NCI-H2107 treated with DMSO at 0.1 percent for 48 hours (cell line): Measurements from ENCODE around the gene TEDC1.
A peak's percentile ranks its signal among the peaks of the same experiment; 100 is the strongest.

Experiments
- DNase-seq: peaks from one replicate; lab custom pipeline; 2025; ENCODE audit not compliant: unreplicated experiment; lab: John Stamatoyannopoulos, UW

TEDC1 gene

GRCh38 chr14:105484069-105484996 is 6.7 kb upstream of the TEDC1 start:
- DNase-seq: no peak

DNA sequence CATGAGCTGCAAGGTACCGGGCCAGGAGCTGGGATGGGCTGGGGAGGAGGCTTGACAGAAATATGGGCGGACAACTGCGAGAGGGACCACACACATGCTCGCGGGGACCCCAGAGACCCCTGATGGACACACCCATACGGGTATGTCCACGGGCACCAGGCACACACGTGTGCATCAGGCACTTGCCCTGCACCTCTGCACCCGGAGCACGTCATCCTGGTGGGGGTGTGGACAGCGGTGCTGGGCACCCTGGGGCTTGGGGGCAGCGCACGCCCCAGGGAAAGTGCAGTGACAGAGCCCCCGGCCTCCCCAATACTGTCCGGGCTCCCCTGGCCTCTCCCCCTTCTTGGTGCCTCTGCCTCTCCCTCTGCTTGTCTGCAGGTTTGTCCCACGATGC is 6.1 kb upstream of the TEDC1 start:
- no peak for DNase-seq

DNA sequence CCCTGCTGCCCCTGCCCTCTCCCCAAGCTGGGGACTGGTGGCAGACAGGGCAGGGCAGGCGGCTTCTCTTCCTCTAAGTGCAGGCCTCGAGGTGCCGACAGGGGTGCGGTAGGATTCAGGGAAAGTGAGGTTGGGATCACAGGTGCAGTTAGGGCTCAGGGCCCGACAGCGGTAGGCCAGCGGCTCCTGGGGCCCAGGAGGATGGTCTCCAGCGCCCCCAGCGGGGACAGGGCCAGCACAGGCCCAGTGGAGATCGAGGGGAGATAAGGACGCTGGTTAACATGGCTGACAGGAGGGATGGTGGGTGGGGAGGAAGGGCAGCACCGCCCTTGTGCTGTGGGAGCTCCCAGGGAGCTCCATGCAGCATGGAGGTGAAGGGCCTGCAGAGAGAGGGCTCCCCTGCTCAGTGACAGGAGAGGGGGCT is 5.3 kb upstream of the TEDC1 start:
- DNase-seq: peak; percentile 49

GRCh38 chr14:105486163-105486973 is 4.7 kb upstream of the TEDC1 start, which contains the start of gene CRIP1:
Gene CRIP1 (plus strand): TSS chr14:105486886. CDS start chr14:105487260, 374 bp downstream.
- no peak for DNase-seq

DNA sequence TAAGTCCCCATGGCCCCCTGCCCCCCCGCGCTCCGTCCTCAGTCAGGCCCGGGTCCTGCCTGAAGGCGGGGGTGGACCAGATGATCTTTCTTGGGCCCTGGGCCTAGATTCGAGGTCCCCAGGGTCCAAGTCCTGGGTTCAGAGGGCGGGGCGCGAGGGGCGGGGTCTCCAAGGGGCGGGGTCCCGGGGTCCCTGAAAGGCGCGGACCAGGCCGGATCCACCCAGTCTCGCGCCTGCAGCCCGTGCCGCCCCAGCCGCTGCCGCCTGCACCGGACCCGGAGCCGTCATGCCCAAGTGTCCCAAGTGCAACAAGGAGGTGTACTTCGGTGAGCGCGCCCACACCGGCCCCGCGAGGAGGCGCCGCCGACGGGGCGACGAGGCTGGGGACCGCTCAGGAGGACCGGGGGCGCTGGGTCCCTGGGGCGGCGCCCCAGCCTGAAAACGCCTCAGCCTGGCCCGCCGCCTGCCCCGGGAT is 4.0 kb upstream of the TEDC1 start:
- DNase-seq: no peak

DNA sequence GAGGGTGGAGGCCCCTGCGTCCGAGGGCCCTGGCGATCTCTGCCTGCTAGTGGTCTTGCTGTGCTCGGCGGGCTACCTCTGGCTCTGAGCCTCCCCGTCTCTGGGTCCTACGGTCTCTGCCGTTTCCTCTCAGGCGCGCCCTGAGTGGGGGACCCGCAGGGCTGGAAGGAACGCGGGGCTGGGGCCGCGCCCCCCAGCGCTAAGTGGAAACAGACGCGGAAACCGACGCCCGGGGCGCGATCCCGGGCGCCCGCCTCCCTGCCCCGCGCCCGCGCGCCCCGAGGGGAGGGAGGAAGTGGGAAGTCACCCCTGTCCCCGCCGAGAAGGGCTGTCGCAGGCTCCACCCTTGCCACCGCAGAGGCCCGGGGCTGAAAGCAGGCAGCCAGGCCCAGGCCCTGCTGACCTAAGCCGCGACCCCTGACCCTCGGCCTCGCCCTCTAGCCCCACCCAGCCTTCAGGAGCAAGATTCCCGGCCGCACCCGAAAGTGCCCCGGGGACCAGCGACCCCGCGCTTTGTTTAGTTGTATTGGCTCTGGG is 3.5 kb upstream of the TEDC1 start:
- DNase-seq: no peak

GRCh38 chr14:105487986-105488777 is 2.9 kb upstream of the TEDC1 start:
- no peak for DNase-seq

- no peak for DNase-seq
Observed at GRCh38 chr14:105488781-105489541, 2.1 kb upstream of the TEDC1 start.

- peak; percentile 95 for DNase-seq
Observed at GRCh38 chr14:105489542-105490266, 1.3 kb upstream of the TEDC1 start.

- no peak for DNase-seq
Observed at GRCh38 chr14:105490267-105490571, 827 bp upstream of the TEDC1 start.

GRCh38 chr14:105491366-105491973 is 424 bp downstream of the TEDC1 start:
- peak; percentile 34 for DNase-seq

- no peak for DNase-seq
Observed at GRCh38 chr14:105492031-105492970, 1.3 kb downstream of the TEDC1 start.

DNA sequence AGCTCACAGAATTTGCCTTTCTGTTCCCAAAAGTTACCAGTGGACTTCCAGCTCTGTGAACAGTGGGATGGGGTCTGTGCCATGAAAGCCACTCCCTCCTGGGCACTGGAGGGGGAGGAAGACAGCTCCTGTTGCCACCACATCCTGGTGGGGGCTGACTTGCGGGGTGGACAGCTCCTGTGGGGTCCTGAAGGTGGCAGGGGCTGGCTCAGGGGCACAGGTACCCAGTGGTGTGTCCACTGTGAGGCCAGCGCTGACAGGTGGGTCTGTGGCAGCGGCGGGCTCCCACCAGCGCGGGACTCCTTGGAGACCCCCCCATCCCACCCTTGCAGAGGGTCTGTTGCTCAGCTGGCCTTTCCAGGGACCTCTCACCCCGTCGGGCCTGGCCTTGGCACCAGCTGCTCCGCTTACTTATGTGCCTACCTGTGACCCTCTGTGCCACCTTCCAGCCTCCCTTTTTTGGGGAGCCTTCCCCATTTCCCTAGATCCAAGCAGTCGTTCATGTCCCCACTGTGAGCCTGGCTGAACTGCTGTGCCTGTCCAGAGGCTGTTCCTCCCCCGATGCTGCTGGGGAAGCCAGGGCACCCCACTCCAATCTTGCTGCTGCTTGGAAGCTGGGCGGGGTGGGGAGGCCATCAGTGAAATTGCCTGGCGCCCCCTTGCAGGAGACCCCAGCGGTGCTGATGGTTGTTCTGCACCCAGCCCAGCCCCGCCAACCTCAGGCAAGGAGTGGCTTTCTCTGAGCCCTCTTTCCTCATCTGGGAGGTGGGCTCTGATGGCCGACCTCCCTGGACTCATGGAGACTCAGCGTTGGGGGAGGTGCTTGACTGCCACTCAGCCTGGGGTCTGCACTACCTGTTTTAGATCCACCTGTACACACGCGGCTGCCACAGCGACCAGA is 2.2 kb downstream of the TEDC1 start:
- DNase-seq: no peak

GRCh38 chr14:105493921-105494605 is 3.0 kb downstream of the TEDC1 start:
- no peak for DNase-seq

DNA sequence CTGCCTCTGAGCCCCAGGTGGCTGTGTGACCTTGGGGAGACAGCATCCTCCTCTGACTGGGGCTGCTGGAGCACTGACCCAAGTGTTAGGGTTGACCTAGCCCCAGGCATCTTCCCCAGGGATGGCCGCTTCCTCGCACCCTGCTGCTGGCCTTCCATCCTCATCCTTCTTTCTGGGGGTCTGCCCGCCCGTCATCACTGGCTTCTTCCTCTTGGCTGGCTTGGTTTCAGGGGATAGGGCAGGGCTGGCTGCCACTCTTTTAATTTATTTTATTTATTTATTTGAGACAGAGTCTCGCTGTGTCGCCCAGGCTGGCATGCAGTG is 3.5 kb downstream of the TEDC1 start:
- DNase-seq: no peak
